HL-60 (cell line): Measurements from ENCODE around the gene CH25H.
"Not testable (repeated sequence)": the region's sequence is repeated elsewhere in the genome, so short reads cannot be mapped to it uniquely, and the experiment has no call there.

Source experiments
- DNase-seq, 2 experiments: peaks; one replicate each; pipeline ENCODE4 v3.0.0-alpha.2; 2010 to 2020; ENCODE audit warnings: low read depth in 1 of 2, low spot score in 1 of 2
- H3K27ac ChIP-seq: fragments of 250-450 bp; sonication (Bioruptor Pico); replicated peaks from 2 replicates; pipeline ENCODE4 v1.5.1; 2020; ENCODE audit warnings: mild to moderate bottlenecking, moderate library complexity
- H3K27me3 ChIP-seq: fragments of 250-450 bp; sonication (Bioruptor Pico); 2 replicates; pipeline ENCODE4 v1.5.1; 2021; ENCODE audit warnings: mild to moderate bottlenecking, moderate library complexity; ENCODE audit not compliant: insufficient read depth, poor library complexity, severe bottlenecking
- H3K4me3 ChIP-seq: replicated peaks from 2 replicates; pipeline ENCODE4 v1.5.1; 2011; ENCODE audit warnings: mild to moderate bottlenecking, control low read depth, low read length; ENCODE audit not compliant: insufficient read depth
- CTCF ChIP-seq: IDR thresholded peaks from one replicate; pipeline ENCODE4 v1.5.1; 2011; ENCODE audit warnings: low read length, control low read depth, inconsistent platforms; ENCODE audit not compliant: insufficient read depth
- GABPA ChIP-seq: IDR thresholded peaks from 2 replicates; pipeline ENCODE4 v1.6.1; 2012; ENCODE audit warnings: low read depth
- POLR2AphosphoS5 ChIP-seq: IDR thresholded peaks from 2 replicates; pipeline ENCODE4 v1.6.1; 2012; ENCODE audit warnings: low read depth
- REST ChIP-seq: IDR thresholded peaks from 2 replicates; pipeline ENCODE4 v1.6.1; 2012; ENCODE audit warnings: low read depth; ENCODE audit not compliant: insufficient replicate concordance
- SPI1 ChIP-seq: IDR thresholded peaks from 2 replicates; pipeline ENCODE4 v1.6.1; 2012; ENCODE audit warnings: low read depth, mild to moderate bottlenecking, borderline replicate concordance
- long read RNA-seq: library from polyadenylated mRNA; unstranded; transcript quantifications from one replicate; pipeline ENCODE4 v2.0.0, GENCODE V29; 2020

The CH25H gene, protein sequence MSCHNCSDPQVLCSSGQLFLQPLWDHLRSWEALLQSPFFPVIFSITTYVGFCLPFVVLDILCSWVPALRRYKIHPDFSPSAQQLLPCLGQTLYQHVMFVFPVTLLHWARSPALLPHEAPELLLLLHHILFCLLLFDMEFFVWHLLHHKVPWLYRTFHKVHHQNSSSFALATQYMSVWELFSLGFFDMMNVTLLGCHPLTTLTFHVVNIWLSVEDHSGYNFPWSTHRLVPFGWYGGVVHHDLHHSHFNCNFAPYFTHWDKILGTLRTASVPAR
- long read RNA-seq = 0 reads

DNA sequence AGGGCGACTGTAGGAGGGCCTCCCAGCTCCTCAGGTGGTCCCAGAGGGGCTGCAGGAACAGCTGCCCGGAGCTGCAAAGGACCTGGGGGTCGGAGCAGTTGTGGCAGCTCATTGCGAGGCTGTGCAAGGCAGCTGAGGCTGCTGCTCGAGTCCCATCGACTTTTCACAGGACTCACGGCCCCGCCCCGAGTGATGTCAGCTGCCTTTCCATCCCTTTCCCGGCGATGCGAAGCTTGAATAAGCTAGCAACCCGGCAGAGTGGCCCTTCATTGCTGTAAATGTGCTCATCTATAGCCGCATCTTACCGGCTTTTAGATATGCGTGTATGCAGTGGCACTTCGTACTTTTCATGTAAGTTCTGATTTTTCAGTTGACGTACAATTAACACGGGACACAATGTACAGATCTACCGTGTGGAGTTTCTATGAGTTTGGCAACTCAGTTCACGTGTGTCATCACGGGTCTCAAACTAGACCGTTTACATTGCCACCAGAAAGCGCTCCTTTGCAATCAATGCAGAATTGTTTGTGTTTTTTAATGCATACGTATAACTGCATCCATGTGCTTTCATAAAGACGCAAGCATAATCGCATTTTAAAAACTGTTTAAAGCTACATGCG is at the start of gene CH25H:
TSS of gene CH25H (minus strand) at position 137 of the 620 bp plus-strand sequence. CDS start at position 112, 25 bp downstream.
- TF ChIP-seq GABPA (no peak), CTCF (no peak), SPI1 (no peak), REST (no peak), POLR2AphosphoS5 (no peak)
- peaks cover 46% of the 10 kb centered on the region for H3K27me3 ChIP-seq
- H3K4me3 ChIP-seq = peak within 1 kb of the TSS; percentile 21
- H3K27ac ChIP-seq = no peak within 1 kb of the TSS
- DNase-seq = peak in 1 of 2 experiments; percentile 17

- Histone ChIP-seq H3K4me3 (no peak overlapping the region), H3K27ac (no peak overlapping the region), H3K27me3 (no peaks in the 10 kb centered on the region)
- no peak for TF ChIP-seq SPI1
- no peak for TF ChIP-seq CTCF
- no peak for TF ChIP-seq REST
- TF ChIP-seq GABPA = no peak
- TF ChIP-seq POLR2AphosphoS5 = no peak
- DNase-seq = no peak
These were observed 49.2 kb upstream of the CH25H start for GRCh38 chr10:89256340-89256739.

- Histone ChIP-seq H3K27ac (no peak overlapping the region), H3K4me3 (no peak overlapping the region), H3K27me3 (no peaks in the 10 kb centered on the region)
- peak; percentile 18 to 22 for DNase-seq
- TF ChIP-seq GABPA = no peak
- no peak for TF ChIP-seq SPI1
- no peak for TF ChIP-seq POLR2AphosphoS5
- TF ChIP-seq CTCF = no peak
- TF ChIP-seq REST = no peak
These were observed 48.7 kb upstream of the CH25H start for GRCh38 chr10:89255793-89256192.

- DNase-seq, H3K27ac ChIP-seq, H3K27me3 ChIP-seq, H3K4me3 ChIP-seq: not testable (repeated sequence)
These were observed 48.0 kb upstream of the CH25H start for GRCh38 chr10:89255091-89255579.
